ENCODE results near the gene ZNF264.
A peak's percentile ranks its signal among the peaks of the same experiment; 100 is the strongest.

The ZNF264 gene

DNA sequence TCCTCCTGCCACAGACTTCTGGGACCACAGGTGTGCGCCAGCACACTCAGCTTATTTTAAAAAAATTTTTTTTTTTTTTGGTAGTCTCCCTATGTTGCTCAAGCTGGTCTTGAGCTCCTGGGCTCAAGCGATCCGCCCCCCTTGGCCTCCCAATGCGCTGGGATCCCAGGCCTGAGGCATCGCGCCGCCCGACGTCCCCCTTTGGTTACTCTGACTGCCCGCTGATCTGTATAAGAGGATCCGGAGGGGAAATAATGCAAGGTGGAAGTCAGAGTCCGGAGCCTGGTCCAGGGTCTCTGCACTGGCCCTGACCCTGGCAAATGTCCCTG is 48.6 kb downstream of the ZNF264 start:
- POLR2A ChIA-PET, result interaction anchor here (0.8 to 1.5 kb wide), 3 partner anchors 48 to 248 kb away, joined by 3 to 5 read pairs (median 3); partner anchors contain the start of genes ZNF264 and ZNF419
- Histone ChIP-seq H3K4me3 (ENCODE audit: low read depth, low read length) (peak overlapping the region; percentile 93), H3K9me3 (ENCODE audit: control insufficient read depth, insufficient read depth, low read depth, low read length) (no peaks in the 10 kb centered on the region), H3K36me3 (ENCODE audit: control insufficient read depth in 2 of 2, insufficient read depth in 1 of 2, low read length in 2 of 2) (peaks cover 9 to 25% of the 10 kb centered on the region in 2 experiments), H3K4me1 (ENCODE audit: control insufficient read depth, insufficient read depth, low read length) (no peaks in the 10 kb centered on the region; the same call in 1 of the 2 replicates), H3K27ac (ENCODE audit: extremely low read depth, low read depth, low read length) (peak overlapping the region; percentile 67)
- TF ChIP-seq, protein P1, sequence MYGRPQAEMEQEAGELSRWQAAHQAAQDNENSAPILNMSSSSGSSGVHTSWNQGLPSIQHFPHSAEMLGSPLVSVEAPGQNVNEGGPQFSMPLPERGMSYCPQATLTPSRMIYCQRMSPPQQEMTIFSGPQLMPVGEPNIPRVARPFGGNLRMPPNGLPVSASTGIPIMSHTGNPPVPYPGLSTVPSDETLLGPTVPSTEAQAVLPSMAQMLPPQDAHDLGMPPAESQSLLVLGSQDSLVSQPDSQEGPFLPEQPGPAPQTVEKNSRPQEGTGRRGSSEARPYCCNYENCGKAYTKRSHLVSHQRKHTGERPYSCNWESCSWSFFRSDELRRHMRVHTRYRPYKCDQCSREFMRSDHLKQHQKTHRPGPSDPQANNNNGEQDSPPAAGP (tag by site-specific recombination; IDR thresholded peaks at IDR 0.05), result no peak
- CTCF ChIA-PET, result no interaction called here

DNA sequence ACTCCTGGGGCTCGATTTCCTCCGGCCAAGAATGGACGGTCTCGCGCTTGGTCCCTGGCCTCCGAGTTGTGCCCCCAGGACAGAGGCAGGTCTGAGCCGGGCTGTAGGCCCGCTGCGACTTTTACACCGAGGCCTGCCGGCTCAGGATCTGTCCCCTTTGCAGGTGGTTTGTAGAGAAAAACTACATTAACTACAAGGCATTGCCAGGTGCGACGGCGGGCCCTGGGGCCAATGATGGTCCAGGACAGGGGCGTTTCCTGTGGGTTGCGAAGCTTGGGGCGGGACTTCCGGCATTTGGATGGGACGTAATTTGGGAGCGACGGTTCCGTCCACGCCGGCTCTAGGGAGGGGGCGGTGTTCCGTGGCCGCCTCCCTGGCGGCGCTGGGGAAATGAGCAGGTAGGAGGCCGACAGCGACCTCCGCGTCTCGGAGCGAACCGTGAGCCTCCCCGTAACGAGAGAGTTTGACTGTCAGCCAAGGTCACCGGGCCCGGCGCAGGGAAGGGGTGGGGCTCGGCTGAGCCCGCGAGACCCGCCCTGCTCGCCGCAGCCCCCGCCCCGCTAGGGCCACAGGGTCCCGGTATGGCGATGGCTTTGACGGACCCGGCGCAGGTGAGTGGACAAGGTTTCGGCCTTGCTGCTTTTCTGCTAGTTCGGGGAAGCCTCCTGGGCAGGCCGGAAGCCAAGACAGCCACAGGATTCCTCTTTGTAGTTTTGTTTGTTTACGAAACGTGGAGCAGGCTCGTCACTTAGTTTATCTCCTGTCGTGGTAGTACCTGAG is 49.2 kb downstream of the ZNF264 start, which contains the start of gene ZNF805:
ZNF805 (plus strand) TSS at position 322 of the 780 bp plus-strand sequence; CDS start at position 582, 260 bp downstream.
- CTCF ChIA-PET, result no interaction called here
- H3K9me3 ChIP-seq (ENCODE audit: control insufficient read depth, insufficient read depth, low read depth, low read length), result no peaks in the 10 kb centered on the region
- POLR2A ChIA-PET, result interaction anchor here (0.8 to 1.5 kb wide), 4 partner anchors 39 to 247 kb away, joined by 3 to 5 read pairs (median 4); partner anchors contain the start of genes ZNF264, ZNF419 and ZNF460
- peaks cover 9 to 29% of the 10 kb centered on the region in 2 experiments for H3K36me3 ChIP-seq (ENCODE audit: control insufficient read depth in 2 of 2, insufficient read depth in 1 of 2, low read length in 2 of 2)
- H3K4me1 ChIP-seq (ENCODE audit: control insufficient read depth, insufficient read depth, low read length), result no peaks in the 10 kb centered on the region; the same call in 1 of the 2 replicates
- peak within 1 kb of the TSS; percentile 67 for H3K27ac ChIP-seq (ENCODE audit: extremely low read depth, low read depth, low read length)
- H3K4me3 ChIP-seq (ENCODE audit: low read depth, low read length), result peak within 1 kb of the TSS; percentile 93
- TF ChIP-seq, protein P2, sequence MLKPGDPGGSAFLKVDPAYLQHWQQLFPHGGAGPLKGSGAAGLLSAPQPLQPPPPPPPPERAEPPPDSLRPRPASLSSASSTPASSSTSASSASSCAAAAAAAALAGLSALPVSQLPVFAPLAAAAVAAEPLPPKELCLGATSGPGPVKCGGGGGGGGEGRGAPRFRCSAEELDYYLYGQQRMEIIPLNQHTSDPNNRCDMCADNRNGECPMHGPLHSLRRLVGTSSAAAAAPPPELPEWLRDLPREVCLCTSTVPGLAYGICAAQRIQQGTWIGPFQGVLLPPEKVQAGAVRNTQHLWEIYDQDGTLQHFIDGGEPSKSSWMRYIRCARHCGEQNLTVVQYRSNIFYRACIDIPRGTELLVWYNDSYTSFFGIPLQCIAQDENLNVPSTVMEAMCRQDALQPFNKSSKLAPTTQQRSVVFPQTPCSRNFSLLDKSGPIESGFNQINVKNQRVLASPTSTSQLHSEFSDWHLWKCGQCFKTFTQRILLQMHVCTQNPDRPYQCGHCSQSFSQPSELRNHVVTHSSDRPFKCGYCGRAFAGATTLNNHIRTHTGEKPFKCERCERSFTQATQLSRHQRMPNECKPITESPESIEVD (tag by site-specific recombination; IDR thresholded peaks at IDR 0.05), result 0 out of 2 replicates have a peak, but pooled peaks have one; percentile 28
- TF ChIP-seq ZNF701 (tag by site-specific recombination; IDR thresholded peaks at IDR 0.05) (no peak), ZNF596 (tag by site-specific recombination; IDR thresholded peaks at IDR 0.05) (no peak), ZNF530 (tag by site-specific recombination; IDR thresholded peaks at IDR 0.05; ENCODE audit: low read depth) (no peak), ZFHX2 (tag by site-specific recombination; conservative IDR thresholded peaks at IDR 0.05) (peak; percentile 78), YY2 (tag by site-specific recombination; IDR thresholded peaks at IDR 0.05) (no peak), HOXA7 (CRISPR knock-in tag; IDR thresholded peaks at IDR 0.05; ENCODE audit: borderline replicate concordance) (no peak), OVOL3 (tag by site-specific recombination; IDR thresholded peaks at IDR 0.05) (no peak), ZNF335 (tag by site-specific recombination; conservative IDR thresholded peaks at IDR 0.05) (peak; percentile 89), ZEB2 (tag by site-specific recombination; IDR thresholded peaks at IDR 0.05) (peak; percentile 48; the same call in 1 of the 2 replicates), ZFP37 (tag by site-specific recombination; IDR thresholded peaks at IDR 0.05) (peak; percentile 60; the same call in 1 of the 2 replicates), PRDM1 (tag by site-specific recombination; IDR thresholded peaks at IDR 0.05) (no peak), ZFP69B (tag by site-specific recombination; IDR thresholded peaks at IDR 0.05) (no peak), ZNF239 (tag by site-specific recombination; IDR thresholded peaks at IDR 0.05) (no peak)
- TF ChIP-seq, protein P3, sequence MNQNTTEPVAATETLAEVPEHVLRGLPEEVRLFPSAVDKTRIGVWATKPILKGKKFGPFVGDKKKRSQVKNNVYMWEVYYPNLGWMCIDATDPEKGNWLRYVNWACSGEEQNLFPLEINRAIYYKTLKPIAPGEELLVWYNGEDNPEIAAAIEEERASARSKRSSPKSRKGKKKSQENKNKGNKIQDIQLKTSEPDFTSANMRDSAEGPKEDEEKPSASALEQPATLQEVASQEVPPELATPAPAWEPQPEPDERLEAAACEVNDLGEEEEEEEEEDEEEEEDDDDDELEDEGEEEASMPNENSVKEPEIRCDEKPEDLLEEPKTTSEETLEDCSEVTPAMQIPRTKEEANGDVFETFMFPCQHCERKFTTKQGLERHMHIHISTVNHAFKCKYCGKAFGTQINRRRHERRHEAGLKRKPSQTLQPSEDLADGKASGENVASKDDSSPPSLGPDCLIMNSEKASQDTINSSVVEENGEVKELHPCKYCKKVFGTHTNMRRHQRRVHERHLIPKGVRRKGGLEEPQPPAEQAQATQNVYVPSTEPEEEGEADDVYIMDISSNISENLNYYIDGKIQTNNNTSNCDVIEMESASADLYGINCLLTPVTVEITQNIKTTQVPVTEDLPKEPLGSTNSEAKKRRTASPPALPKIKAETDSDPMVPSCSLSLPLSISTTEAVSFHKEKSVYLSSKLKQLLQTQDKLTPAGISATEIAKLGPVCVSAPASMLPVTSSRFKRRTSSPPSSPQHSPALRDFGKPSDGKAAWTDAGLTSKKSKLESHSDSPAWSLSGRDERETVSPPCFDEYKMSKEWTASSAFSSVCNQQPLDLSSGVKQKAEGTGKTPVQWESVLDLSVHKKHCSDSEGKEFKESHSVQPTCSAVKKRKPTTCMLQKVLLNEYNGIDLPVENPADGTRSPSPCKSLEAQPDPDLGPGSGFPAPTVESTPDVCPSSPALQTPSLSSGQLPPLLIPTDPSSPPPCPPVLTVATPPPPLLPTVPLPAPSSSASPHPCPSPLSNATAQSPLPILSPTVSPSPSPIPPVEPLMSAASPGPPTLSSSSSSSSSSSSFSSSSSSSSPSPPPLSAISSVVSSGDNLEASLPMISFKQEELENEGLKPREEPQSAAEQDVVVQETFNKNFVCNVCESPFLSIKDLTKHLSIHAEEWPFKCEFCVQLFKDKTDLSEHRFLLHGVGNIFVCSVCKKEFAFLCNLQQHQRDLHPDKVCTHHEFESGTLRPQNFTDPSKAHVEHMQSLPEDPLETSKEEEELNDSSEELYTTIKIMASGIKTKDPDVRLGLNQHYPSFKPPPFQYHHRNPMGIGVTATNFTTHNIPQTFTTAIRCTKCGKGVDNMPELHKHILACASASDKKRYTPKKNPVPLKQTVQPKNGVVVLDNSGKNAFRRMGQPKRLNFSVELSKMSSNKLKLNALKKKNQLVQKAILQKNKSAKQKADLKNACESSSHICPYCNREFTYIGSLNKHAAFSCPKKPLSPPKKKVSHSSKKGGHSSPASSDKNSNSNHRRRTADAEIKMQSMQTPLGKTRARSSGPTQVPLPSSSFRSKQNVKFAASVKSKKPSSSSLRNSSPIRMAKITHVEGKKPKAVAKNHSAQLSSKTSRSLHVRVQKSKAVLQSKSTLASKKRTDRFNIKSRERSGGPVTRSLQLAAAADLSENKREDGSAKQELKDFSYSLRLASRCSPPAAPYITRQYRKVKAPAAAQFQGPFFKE (tag by site-specific recombination; IDR thresholded peaks at IDR 0.05; ENCODE audit: borderline replicate concordance), result no peak
- TF ChIP-seq, protein P4, sequence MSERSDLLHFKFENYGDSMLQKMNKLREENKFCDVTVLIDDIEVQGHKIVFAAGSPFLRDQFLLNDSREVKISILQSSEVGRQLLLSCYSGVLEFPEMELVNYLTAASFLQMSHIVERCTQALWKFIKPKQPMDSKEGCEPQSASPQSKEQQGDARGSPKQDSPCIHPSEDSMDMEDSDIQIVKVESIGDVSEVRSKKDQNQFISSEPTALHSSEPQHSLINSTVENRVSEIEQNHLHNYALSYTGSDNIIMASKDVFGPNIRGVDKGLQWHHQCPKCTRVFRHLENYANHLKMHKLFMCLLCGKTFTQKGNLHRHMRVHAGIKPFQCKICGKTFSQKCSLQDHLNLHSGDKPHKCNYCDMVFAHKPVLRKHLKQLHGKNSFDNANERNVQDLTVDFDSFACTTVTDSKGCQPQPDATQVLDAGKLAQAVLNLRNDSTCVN (tag by site-specific recombination; optimal IDR thresholded peaks at IDR 0.05), result peak; percentile 34
- TF ChIP-seq, protein P5, sequence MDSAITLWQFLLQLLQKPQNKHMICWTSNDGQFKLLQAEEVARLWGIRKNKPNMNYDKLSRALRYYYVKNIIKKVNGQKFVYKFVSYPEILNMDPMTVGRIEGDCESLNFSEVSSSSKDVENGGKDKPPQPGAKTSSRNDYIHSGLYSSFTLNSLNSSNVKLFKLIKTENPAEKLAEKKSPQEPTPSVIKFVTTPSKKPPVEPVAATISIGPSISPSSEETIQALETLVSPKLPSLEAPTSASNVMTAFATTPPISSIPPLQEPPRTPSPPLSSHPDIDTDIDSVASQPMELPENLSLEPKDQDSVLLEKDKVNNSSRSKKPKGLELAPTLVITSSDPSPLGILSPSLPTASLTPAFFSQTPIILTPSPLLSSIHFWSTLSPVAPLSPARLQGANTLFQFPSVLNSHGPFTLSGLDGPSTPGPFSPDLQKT (IDR thresholded peaks at IDR 0.05; ENCODE audit: borderline replicate concordance, low read depth, low read length), result no peak
- TF ChIP-seq, protein P1 (tag by site-specific recombination; IDR thresholded peaks at IDR 0.05), result peak; percentile 47; the same call in 1 of the 2 replicates
- TF ChIP-seq, protein P6, sequence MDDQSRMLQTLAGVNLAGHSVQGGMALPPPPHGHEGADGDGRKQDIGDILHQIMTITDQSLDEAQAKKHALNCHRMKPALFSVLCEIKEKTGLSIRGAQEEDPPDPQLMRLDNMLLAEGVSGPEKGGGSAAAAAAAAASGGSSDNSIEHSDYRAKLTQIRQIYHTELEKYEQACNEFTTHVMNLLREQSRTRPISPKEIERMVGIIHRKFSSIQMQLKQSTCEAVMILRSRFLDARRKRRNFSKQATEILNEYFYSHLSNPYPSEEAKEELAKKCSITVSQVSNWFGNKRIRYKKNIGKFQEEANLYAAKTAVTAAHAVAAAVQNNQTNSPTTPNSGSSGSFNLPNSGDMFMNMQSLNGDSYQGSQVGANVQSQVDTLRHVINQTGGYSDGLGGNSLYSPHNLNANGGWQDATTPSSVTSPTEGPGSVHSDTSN (CRISPR knock-in tag; IDR thresholded peaks at IDR 0.05), result no peak; the same call in 1 of the 2 replicates
